GM12874 (cell line): ENCODE measurements around the gene EPS15.

Source experiments
- TF ChIP-seq, protein P1 (sequence below): IDR thresholded peaks from 2 replicates; pipeline ENCODE4 v1.5.1; 2011; ENCODE audit warnings: low read depth, mild to moderate bottlenecking, control low read depth, low read length, moderate library complexity; ENCODE audit not compliant: insufficient read depth

The EPS15 gene

DNA sequence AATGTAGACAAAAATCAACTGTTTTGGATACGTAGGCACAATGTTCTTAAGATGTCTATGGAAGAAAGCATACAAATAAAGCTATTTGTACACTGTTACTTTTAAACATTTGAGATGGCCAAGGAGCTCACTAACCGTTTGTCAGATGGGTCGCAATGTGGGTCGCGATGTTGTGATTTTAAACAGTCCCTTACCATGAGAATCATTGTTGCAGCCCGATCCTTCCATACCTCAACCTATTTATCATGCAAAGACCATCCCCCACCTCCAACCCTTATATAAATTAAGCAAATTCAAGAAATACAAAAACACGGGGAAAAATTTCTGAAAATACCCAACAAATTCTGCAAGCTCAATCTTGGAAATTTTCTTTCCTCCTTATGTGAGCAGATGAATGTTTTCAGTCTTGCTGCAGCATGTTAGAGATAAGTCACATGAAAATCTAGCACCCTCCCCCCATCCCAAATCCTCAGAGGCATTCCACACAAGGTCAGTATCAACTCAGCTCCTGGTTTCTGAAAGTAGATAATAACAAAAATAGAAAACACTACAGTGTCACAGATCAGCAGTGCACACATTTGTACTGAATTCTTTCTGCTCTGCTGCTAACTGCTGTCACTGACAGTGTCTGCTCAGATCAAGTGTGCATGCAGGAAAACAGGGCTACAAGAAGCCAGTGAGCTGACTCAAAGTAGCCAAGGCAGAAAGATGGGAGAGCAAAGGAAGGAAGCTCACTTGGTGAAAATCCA is 95.8 kb downstream of the EPS15 start:
- TF ChIP-seq, protein P1, sequence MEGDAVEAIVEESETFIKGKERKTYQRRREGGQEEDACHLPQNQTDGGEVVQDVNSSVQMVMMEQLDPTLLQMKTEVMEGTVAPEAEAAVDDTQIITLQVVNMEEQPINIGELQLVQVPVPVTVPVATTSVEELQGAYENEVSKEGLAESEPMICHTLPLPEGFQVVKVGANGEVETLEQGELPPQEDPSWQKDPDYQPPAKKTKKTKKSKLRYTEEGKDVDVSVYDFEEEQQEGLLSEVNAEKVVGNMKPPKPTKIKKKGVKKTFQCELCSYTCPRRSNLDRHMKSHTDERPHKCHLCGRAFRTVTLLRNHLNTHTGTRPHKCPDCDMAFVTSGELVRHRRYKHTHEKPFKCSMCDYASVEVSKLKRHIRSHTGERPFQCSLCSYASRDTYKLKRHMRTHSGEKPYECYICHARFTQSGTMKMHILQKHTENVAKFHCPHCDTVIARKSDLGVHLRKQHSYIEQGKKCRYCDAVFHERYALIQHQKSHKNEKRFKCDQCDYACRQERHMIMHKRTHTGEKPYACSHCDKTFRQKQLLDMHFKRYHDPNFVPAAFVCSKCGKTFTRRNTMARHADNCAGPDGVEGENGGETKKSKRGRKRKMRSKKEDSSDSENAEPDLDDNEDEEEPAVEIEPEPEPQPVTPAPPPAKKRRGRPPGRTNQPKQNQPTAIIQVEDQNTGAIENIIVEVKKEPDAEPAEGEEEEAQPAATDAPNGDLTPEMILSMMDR: no peak

DNA sequence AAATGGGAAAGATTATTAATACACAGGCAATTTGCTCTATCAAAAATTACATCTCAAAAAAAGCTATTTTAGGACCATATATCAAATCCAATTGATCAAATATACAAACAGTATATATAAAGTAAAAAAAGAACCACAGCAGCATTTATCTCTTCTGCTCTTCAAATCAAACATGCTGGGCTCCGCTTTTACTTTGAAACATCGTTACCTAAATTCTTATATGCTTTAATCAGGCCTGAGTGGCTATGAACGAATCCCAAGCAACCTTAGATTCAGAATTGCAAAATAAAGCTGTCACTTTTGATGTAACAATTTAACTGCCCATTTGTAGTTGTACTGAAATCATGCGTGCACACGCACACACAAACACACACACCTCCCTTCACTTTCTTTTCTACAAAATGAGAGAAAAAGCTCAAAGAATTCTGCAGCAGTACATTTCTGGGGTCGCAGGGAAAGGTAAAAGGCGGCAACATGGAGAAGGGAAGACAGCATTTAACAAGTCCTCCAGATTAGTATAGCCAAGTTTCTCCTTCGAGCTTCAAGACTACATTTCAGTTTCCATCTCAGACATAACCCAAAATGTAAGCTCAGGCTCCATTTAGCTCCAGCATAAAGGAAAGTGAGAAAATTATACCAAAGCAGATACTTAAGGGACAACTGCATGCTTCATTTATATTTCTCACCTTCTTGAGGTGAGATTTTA is 96.5 kb downstream of the EPS15 start:
- TF ChIP-seq, protein P1: no peak

DNA sequence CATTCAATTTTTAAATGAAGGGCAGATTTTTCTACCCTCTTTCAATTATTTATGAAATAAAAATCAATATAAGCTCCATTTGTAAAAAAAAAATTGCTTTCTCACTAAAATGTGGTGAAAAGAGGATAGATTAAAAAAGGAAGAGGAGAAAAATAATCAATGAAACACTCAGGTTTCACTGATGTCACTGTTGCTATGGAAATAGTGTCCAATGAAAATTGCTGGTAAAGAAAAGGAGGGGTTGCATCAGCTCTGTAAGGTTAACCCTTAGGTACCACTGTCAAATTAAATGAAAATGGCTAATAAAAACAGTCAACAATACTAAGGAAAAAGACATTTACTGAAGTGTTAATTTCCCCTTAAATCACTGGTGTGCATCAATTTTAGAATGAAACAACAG is 97.1 kb downstream of the EPS15 start:
- TF ChIP-seq, protein P1: no peak

DNA sequence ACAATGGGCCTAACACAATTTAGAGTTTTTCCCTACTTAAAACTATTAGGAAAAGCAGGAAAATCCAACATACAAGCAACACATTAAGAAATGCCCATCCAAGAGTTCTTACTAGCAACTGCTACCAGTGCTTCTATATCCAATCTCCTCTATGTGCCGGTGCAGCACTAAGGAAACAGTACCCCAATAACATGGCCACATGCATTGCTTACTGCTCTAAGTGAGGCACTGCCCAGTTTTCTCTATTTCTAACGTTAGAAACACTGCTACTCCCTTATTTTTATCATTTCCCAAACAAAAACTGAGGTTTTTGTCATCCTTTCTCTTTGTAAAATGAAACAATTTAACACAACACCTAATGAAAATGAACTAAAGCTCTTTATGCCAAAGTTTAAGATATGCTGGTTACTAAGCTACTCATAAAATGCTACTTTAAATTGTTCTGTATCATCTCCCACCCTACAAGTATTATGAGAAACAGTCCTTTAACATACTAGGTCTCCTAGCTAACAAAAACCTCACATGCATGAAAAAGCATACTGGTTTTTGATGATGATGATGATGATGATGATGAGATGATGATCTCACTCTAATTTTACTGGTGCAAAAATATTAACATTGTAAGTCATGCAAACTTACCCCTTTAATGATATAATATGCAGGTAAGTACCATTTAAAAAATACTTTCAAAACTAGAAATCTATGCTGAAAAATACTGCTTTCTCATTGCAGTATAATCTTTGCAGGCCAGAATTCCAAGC is 98.0 kb downstream of the EPS15 start:
- TF ChIP-seq, protein P1: no peak

DNA sequence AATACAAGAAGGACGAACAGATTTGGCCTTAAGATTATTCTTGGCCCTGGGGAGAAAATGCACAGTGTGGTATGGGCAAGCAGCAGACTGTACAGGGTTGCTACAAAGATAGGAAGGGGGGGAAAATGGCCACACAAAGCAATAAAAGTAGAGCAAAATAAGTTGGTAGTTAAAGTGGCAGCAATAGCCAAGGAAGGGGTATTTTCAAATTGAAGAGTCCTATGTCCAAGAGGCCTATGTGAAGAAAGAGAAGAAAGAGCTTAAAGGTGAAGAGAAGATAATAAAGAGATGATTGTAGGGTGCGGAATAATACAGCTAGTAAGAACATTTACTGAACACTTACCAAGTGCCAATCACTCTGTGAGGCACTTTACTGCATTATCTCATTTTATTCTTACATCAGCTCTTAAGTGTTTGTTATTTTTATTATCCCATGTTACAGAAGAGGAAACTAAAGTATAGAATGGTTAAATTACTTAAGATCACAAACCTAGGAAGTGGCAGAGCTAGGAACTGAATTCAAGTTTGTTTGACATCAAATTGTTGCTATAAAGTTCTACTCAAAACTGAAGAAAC is 100.6 kb downstream of the EPS15 start:
- TF ChIP-seq, protein P1: no peak

DNA sequence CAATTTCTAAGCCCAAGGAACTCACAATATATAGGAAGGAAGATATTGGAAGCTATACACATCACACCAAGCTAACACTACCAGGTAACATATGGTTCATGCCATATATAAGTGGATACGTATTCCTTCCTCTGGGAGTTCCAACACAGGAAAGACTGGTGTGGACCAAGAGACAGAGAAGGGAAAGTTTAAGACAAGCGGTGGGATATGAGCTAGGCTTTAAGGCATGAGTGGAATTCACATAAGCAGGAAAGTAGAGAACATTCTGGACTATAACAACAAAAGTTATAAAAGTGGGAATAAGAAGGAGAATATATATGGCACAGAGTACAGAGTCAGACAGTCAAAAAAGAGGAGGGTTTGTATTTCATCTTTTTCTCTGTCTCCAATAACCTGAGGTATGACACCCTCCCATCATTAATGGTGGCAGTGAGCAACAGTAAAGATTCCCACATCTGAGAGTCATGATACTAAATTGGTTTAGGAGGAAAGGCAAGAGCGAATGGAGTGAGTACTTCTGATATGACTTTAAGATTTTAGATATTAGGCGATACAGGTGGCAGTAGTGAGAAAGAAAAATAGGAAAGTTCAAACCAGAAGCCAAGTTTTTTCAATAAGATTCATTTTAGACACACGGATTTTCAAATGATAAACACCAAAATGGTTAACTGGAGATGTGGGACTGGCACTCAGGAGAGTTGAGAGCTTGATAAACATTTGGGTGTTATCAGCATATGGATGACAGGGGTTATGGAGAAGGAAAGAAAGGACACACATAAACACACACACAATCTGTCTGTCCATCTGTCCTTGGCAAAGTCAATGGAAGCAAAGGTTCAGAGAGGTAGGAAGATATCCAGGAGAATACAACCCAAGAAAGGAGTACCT is 101.3 kb downstream of the EPS15 start:
- TF ChIP-seq, protein P1: no peak
